HL-60 (cell line): ENCODE data around the gene FEZF2.

Experiments
- DNase-seq, 2 experiments: peaks; one replicate each; pipeline ENCODE4 v3.0.0-alpha.2; 2010 to 2020; ENCODE audit warnings: low read depth in 1 of 2, low spot score in 1 of 2
- H3K27ac ChIP-seq: fragments of 250-450 bp; sonication (Bioruptor Pico); replicated peaks from 2 replicates; pipeline ENCODE4 v1.5.1; 2020; ENCODE audit warnings: mild to moderate bottlenecking, moderate library complexity
- H3K27me3 ChIP-seq: fragments of 250-450 bp; sonication (Bioruptor Pico); 2 replicates; pipeline ENCODE4 v1.5.1; 2021; ENCODE audit warnings: mild to moderate bottlenecking, moderate library complexity; ENCODE audit not compliant: insufficient read depth, poor library complexity, severe bottlenecking
- H3K4me3 ChIP-seq: replicated peaks from 2 replicates; pipeline ENCODE4 v1.5.1; 2011; ENCODE audit warnings: mild to moderate bottlenecking, control low read depth, low read length; ENCODE audit not compliant: insufficient read depth
- CTCF ChIP-seq: IDR thresholded peaks from one replicate; pipeline ENCODE4 v1.5.1; 2011; ENCODE audit warnings: low read length, control low read depth, inconsistent platforms; ENCODE audit not compliant: insufficient read depth
- GABPA ChIP-seq: IDR thresholded peaks from 2 replicates; pipeline ENCODE4 v1.6.1; 2012; ENCODE audit warnings: low read depth
- POLR2AphosphoS5 ChIP-seq: IDR thresholded peaks from 2 replicates; pipeline ENCODE4 v1.6.1; 2012; ENCODE audit warnings: low read depth
- REST ChIP-seq: IDR thresholded peaks from 2 replicates; pipeline ENCODE4 v1.6.1; 2012; ENCODE audit warnings: low read depth; ENCODE audit not compliant: insufficient replicate concordance
- SPI1 ChIP-seq: IDR thresholded peaks from 2 replicates; pipeline ENCODE4 v1.6.1; 2012; ENCODE audit warnings: low read depth, mild to moderate bottlenecking, borderline replicate concordance

Gene FEZF2

GRCh38 chr3:62368290-62368704 lies 5.1 kb downstream of the FEZF2 start:
- no peak for DNase-seq
- no peak for TF ChIP-seq POLR2AphosphoS5
- no peak for TF ChIP-seq SPI1
- TF ChIP-seq REST = no peak
- no peak for TF ChIP-seq CTCF
- no peak for TF ChIP-seq GABPA
- no peak overlapping the region for H3K27ac ChIP-seq
- no peak overlapping the region for H3K4me3 ChIP-seq
- peaks cover 60% of the 10 kb centered on the region for H3K27me3 ChIP-seq

GRCh38 chr3:62367763-62368195 lies 5.6 kb downstream of the FEZF2 start:
- DNase-seq = no peak
- Histone ChIP-seq H3K27ac (no peak overlapping the region), H3K4me3 (no peak overlapping the region), H3K27me3 (peaks cover 55% of the 10 kb centered on the region)
- TF ChIP-seq GABPA (no peak), POLR2AphosphoS5 (no peak)

GRCh38 chr3:62366126-62366484 lies 7.2 kb downstream of the FEZF2 start:
- H3K4me3 ChIP-seq = no peak overlapping the region
- H3K27ac ChIP-seq = no peak overlapping the region
- TF ChIP-seq POLR2AphosphoS5 = no peak
- no peak for TF ChIP-seq CTCF
- no peak for TF ChIP-seq REST
- TF ChIP-seq SPI1 = no peak
- no peak for TF ChIP-seq GABPA
- DNase-seq = no peak
- peaks cover 47% of the 10 kb centered on the region for H3K27me3 ChIP-seq

GRCh38 chr3:62365391-62366125 lies 7.8 kb downstream of the FEZF2 start:
- no peak for TF ChIP-seq REST
- no peak for TF ChIP-seq POLR2AphosphoS5
- TF ChIP-seq CTCF = no peak
- no peak for TF ChIP-seq GABPA
- no peak for TF ChIP-seq SPI1
- no peak for DNase-seq
- Histone ChIP-seq H3K27me3 (peaks cover 42% of the 10 kb centered on the region), H3K27ac (no peak overlapping the region), H3K4me3 (no peak overlapping the region)
